ENCODE measurements around the gene SLC4A5.
"Not testable (repeated sequence)": the region's sequence is repeated elsewhere in the genome, so short reads cannot be mapped to it uniquely, and the experiment has no call there.

SLC4A5 gene

DNA sequence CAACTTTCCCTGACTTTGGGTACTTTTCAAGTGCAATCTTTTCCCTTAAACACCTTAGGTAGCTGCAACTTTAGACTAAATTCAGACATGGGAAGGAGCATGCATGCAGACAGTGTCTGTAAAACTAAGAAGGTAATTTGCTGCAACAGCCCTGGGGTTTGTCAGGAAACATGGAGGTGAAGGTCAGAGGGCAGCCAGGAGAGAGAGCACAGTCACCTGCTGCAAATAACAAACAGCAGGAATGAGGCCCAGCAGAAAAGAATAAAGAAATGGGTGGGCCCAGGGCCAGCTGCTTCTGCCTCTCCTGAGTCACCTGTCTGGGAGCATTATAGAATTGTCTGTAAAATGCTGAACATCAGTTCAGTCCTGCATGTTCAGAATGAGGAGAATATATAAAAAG is 109.6 kb downstream of the SLC4A5 start (continued):
- TF ChIP-seq, protein P1, sequence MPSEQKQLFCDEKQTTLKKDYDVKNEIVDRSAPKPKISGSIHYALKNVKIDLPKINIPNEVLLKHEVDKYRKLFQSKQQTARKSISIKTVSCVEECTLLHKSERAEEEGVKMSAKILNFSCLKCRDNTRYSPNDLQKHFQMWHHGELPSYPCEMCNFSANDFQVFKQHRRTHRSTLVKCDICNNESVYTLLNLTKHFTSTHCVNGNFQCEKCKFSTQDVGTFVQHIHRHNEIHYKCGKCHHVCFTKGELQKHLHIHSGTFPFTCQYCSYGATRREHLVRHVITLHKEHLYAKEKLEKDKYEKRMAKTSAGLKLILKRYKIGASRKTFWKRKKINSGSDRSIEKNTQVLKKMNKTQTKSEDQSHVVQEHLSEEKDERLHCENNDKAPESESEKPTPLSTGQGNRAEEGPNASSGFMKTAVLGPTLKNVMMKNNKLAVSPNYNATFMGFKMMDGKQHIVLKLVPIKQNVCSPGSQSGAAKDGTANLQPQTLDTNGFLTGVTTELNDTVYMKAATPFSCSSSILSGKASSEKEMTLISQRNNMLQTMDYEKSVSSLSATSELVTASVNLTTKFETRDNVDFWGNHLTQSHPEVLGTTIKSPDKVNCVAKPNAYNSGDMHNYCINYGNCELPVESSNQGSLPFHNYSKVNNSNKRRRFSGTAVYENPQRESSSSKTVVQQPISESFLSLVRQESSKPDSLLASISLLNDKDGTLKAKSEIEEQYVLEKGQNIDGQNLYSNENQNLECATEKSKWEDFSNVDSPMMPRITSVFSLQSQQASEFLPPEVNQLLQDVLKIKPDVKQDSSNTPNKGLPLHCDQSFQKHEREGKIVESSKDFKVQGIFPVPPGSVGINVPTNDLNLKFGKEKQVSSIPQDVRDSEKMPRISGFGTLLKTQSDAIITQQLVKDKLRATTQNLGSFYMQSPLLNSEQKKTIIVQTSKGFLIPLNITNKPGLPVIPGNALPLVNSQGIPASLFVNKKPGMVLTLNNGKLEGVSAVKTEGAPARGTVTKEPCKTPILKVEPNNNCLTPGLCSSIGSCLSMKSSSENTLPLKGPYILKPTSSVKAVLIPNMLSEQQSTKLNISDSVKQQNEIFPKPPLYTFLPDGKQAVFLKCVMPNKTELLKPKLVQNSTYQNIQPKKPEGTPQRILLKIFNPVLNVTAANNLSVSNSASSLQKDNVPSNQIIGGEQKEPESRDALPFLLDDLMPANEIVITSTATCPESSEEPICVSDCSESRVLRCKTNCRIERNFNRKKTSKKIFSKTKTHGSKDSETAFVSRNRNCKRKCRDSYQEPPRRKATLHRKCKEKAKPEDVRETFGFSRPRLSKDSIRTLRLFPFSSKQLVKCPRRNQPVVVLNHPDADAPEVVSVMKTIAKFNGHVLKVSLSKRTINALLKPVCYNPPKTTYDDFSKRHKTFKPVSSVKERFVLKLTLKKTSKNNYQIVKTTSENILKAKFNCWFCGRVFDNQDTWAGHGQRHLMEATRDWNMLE (tag by site-specific recombination; conservative IDR thresholded peaks at IDR 0.05; ENCODE audit: low read depth): no peak

- no peaks in the 10 kb centered on the region for H3K36me3 ChIP-seq (ENCODE audit: control insufficient read depth in 2 of 2, insufficient read depth in 1 of 2, low read length in 2 of 2)
- no peak overlapping the region for H3K27ac ChIP-seq (ENCODE audit: extremely low read depth, low read depth, low read length)
- CTCF ChIA-PET: interaction anchor here (0.5 to 2.1 kb wide), 3 partner anchors 12 to 329 kb away, joined by 3 to 4 read pairs (median 3); no protein-coding TSS in a partner anchor
- no peak overlapping the region for H3K4me3 ChIP-seq (ENCODE audit: low read depth, low read length)
- H3K4me1 ChIP-seq (ENCODE audit: control insufficient read depth, insufficient read depth, low read length): no peaks in the 10 kb centered on the region
- POLR2A ChIA-PET: no interaction called here
- TF ChIP-seq HOXC10 (CRISPR knock-in tag; IDR thresholded peaks at IDR 0.05) (no peak), PRDM1 (tag by site-specific recombination; IDR thresholded peaks at IDR 0.05) (no peak), ZNF621 (tag by site-specific recombination; IDR thresholded peaks at IDR 0.05) (no peak), ZBTB48 (tag by site-specific recombination; IDR thresholded peaks at IDR 0.05) (no peak)
- H3K9me3 ChIP-seq (ENCODE audit: control insufficient read depth, insufficient read depth, low read depth, low read length): no peaks in the 10 kb centered on the region
Measured at GRCh38 chr2:74232426-74232825, 110.8 kb downstream of the SLC4A5 start.

DNA sequence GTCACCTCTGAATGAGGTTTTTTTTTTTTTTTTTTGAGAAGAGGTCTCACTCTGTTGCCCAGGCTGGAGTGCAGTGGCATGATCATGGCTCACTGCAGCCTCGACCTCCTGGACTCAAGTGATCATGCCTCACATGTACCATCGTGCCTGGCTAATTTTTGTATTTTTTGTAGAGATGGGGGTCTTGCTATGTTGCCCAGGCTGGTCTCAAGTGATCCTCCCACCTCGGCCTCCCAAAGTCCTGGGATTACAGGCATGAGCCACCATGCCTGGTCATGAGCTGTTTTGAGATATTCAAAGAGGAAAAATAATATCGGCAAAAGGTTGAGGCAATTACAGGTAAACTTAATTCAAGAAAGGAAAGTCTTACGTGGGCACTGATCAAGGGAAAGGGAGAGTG is 113.4 kb downstream of the SLC4A5 start:
- TF ChIP-seq ZNF121 (tag by site-specific recombination; IDR thresholded peaks at IDR 0.05): 0 out of 2 replicates have a peak, but pooled peaks have one; percentile 32
- CTCF ChIA-PET: interaction anchor here (0.6 to 1.0 kb wide), 2 partner anchors 32 to 225 kb away, joined by 3 read pairs; partner anchors contain the start of gene INO80B
- H3K4me3 ChIP-seq (ENCODE audit: low read depth, low read length); H3K9me3 ChIP-seq (ENCODE audit: control insufficient read depth, insufficient read depth, low read depth, low read length); H3K27ac ChIP-seq (ENCODE audit: extremely low read depth, low read depth, low read length); POLR2A ChIA-PET; H3K4me1 ChIP-seq (ENCODE audit: control insufficient read depth, insufficient read depth, low read length); H3K36me3 ChIP-seq (ENCODE audit: control insufficient read depth in 2 of 2, insufficient read depth in 1 of 2, low read length in 2 of 2): not testable (repeated sequence)

- TF ChIP-seq, protein P2, sequence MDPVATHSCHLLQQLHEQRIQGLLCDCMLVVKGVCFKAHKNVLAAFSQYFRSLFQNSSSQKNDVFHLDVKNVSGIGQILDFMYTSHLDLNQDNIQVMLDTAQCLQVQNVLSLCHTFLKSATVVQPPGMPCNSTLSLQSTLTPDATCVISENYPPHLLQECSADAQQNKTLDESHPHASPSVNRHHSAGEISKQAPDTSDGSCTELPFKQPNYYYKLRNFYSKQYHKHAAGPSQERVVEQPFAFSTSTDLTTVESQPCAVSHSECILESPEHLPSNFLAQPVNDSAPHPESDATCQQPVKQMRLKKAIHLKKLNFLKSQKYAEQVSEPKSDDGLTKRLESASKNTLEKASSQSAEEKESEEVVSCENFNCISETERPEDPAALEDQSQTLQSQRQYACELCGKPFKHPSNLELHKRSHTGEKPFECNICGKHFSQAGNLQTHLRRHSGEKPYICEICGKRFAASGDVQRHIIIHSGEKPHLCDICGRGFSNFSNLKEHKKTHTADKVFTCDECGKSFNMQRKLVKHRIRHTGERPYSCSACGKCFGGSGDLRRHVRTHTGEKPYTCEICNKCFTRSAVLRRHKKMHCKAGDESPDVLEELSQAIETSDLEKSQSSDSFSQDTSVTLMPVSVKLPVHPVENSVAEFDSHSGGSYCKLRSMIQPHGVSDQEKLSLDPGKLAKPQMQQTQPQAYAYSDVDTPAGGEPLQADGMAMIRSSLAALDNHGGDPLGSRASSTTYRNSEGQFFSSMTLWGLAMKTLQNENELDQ (tag by site-specific recombination; IDR thresholded peaks at IDR 0.05; ENCODE audit: low read depth): no peak
- no peak for TF ChIP-seq ZNF624 (tag by site-specific recombination; IDR thresholded peaks at IDR 0.05)
- TF ChIP-seq KLF9 (tag by site-specific recombination; IDR thresholded peaks at IDR 0.05; ENCODE audit: low read depth): no peak
- TF ChIP-seq ZNF768 (tag by site-specific recombination; IDR thresholded peaks at IDR 0.05): no peak
- TF ChIP-seq ZBTB21 (tag by site-specific recombination; IDR thresholded peaks at IDR 0.05): no peak
- TF ChIP-seq ZSCAN30 (tag by site-specific recombination; IDR thresholded peaks at IDR 0.05): no peak
- TF ChIP-seq ZNF202 (tag by site-specific recombination; IDR thresholded peaks at IDR 0.05; ENCODE audit: borderline replicate concordance): no peak
- TF ChIP-seq ZNF660 (tag by site-specific recombination; IDR thresholded peaks at IDR 0.05): no peak
- no peak for TF ChIP-seq ZBTB7A (tag by site-specific recombination; IDR thresholded peaks at IDR 0.05; ENCODE audit: low read depth)
- TF ChIP-seq, protein P3, sequence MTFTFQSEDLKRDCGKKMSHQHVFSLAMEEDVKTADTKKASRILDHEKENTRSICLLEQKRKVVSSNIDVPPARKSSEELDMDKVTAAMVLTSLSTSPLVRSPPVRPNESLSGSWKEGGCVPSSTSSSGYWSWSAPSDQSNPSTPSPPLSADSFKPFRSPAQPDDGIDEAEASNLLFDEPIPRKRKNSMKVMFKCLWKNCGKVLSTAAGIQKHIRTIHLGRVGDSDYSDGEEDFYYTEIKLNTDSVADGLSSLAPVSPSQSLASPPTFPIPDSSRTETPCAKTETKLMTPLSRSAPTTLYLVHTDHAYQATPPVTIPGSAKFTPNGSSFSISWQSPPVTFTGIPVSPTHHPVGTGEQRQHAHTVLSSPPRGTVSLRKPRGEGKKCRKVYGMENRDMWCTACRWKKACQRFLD (tag by site-specific recombination; IDR thresholded peaks at IDR 0.05): no peak
- no peak for TF ChIP-seq ZNF366 (tag by site-specific recombination; conservative IDR thresholded peaks at IDR 0.05)
- TF ChIP-seq ZNF292 (tag by site-specific recombination; IDR thresholded peaks at IDR 0.05; ENCODE audit: borderline replicate concordance, low read depth): no peak
- no peak for TF ChIP-seq ZNF112 (tag by site-specific recombination; IDR thresholded peaks at IDR 0.05)
- TF ChIP-seq ZNF791 (tag by site-specific recombination; IDR thresholded peaks at IDR 0.05): no peak
- H3K4me1 ChIP-seq (ENCODE audit: control insufficient read depth, insufficient read depth, low read length): no peaks in the 10 kb centered on the region
- POLR2A ChIA-PET: interaction anchor here (1.0 kb wide), 1 partner anchor 13 kb away, joined by 3 read pairs; no protein-coding TSS in a partner anchor
- H3K36me3 ChIP-seq (ENCODE audit: control insufficient read depth in 2 of 2, insufficient read depth in 1 of 2, low read length in 2 of 2): no peaks in the 10 kb centered on the region
- no peak overlapping the region for H3K27ac ChIP-seq (ENCODE audit: extremely low read depth, low read depth, low read length)
- CTCF ChIA-PET: interaction anchor here (0.7 to 0.9 kb wide), 2 partner anchors 8 to 106 kb away, joined by 3 to 4 read pairs; no protein-coding TSS in a partner anchor
- no peak overlapping the region for H3K4me3 ChIP-seq (ENCODE audit: low read depth, low read length)
- H3K9me3 ChIP-seq (ENCODE audit: control insufficient read depth, insufficient read depth, low read depth, low read length): no peaks in the 10 kb centered on the region
Measured at GRCh38 chr2:74228772-74229171, 114.4 kb downstream of the SLC4A5 start.

Measured in HEK293 (cell line).